SK-N-SH (cell line): ENCODE results near the gene MEF2D. TPM values are rescaled to one million over a fixed set of nuclear protein-coding genes. Genes with fewer than 3 reads are reported as not detected.

ENCODE experiments used
- CTCF ChIA-PET: fragments of 300-600, 350-600 bp; formaldehyde crosslinking; extraction: SDS; loops from one replicate; lab custom pipeline; 2021; lab: Yijun Ruan, JAX
- POLR2A ChIA-PET: fragments of 350-600 bp; sonication (Branson Sonifier 250); formaldehyde crosslinking; extraction: SDS; loops from one replicate; lab custom pipeline; 2020; ENCODE audit warnings: antibody characterized with exemption, inconsistent platforms; lab: Yijun Ruan, JAX
- DNase-seq: peaks from one replicate; pipeline ENCODE4 v3.0.0; 2012
- H2AFZ ChIP-seq: fragments of 200-600 bp; sonication (generic); 2 replicates; pipeline ENCODE4 v1.8.1; 2016; ENCODE audit warnings: antibody characterized with exemption, mild to moderate bottlenecking, low read depth
- H3F3A ChIP-seq: fragments of 200-600 bp; sonication (generic); replicated peaks from 2 replicates; pipeline ENCODE3; 2016; ENCODE audit warnings: antibody characterized with exemption, mild to moderate bottlenecking; ENCODE audit not compliant: insufficient read depth
- H3K27ac ChIP-seq, 2 experiments: fragments of 200-500 bp in 1 of 2; fragments of 200-600 bp in 1 of 2; sonication (Bioruptor generic) in 1 of 2; sonication (generic), shearing (Covaris generic) in 1 of 2; 2 replicates each; pipeline versions ENCODE4 v1.5.1 to v1.6.1; 2014 to 2016; ENCODE audit warnings: low read depth in 2 of 2, inconsistent platforms in 1 of 2, low read length in 1 of 2, mild to moderate bottlenecking in 1 of 2, mixed read lengths in 1 of 2
- H3K27me3 ChIP-seq: fragments of 200-600 bp; sonication (generic), shearing (Covaris generic); 2 replicates; pipeline ENCODE4 v1.6.1; 2016; ENCODE audit warnings: mixed run types; ENCODE audit not compliant: insufficient read depth
- H3K36me3 ChIP-seq, 2 experiments: fragments of 200-500 bp in 1 of 2; fragments of 200-600 bp in 1 of 2; sonication (Bioruptor generic) in 1 of 2; sonication (generic) in 1 of 2; replicated peaks in 1 of 2; 2 replicates each; pipeline versions ENCODE3 to v1.5.1; 2014 to 2016; ENCODE audit warnings: low read length in 1 of 2, mild to moderate bottlenecking in 1 of 2; ENCODE audit not compliant: insufficient read depth in 2 of 2, control insufficient read depth in 1 of 2
- H3K4me1 ChIP-seq, 2 experiments: fragments of 200-500 bp in 1 of 2; fragments of 200-600 bp in 1 of 2; sonication (Bioruptor generic) in 1 of 2; sonication (generic), shearing (Covaris generic) in 1 of 2; 2 replicates each; pipeline versions ENCODE4 v1.5.1 to v1.6.1; 2014 to 2016; ENCODE audit warnings: low read depth in 1 of 2, low read length in 1 of 2, mixed run types in 1 of 2; ENCODE audit not compliant: insufficient read depth in 2 of 2, control insufficient read depth in 1 of 2
- H3K4me2 ChIP-seq: fragments of 200-600 bp; sonication (generic), shearing (Covaris generic); 2 replicates; pipeline ENCODE4 v1.6.1; 2017; ENCODE audit warnings: mixed run types
- H3K4me3 ChIP-seq, 2 experiments: fragments of 200-500 bp in 1 of 2; fragments of 200-600 bp in 1 of 2; sonication (Bioruptor generic) in 1 of 2; sonication (generic), shearing (Covaris generic) in 1 of 2; 2 replicates each; pipeline versions ENCODE4 v1.5.1 to v1.8.1; 2014 to 2016; ENCODE audit warnings: low read depth in 2 of 2, inconsistent platforms in 1 of 2, low read length in 1 of 2, mild to moderate bottlenecking in 1 of 2, mixed read lengths in 1 of 2, moderate library complexity in 1 of 2
- H3K79me2 ChIP-seq: fragments of 200-600 bp; sonication (generic); 2 replicates; pipeline ENCODE4 v1.8.1; 2017; ENCODE audit warnings: mild to moderate bottlenecking; ENCODE audit not compliant: insufficient read depth
- H3K9ac ChIP-seq: fragments of 200-600 bp; sonication (generic); 2 replicates; pipeline ENCODE4 v1.6.1; 2017; ENCODE audit warnings: mixed run types
- H3K9me2 ChIP-seq: fragments of 200-600 bp; sonication (generic); 2 replicates; pipeline ENCODE4 v1.6.1; 2017; ENCODE audit warnings: mixed run types
- H3K9me3 ChIP-seq: fragments of 200-600 bp; sonication (generic); 2 replicates; pipeline ENCODE4 v1.6.1; 2017; ENCODE audit warnings: mixed run types, mild to moderate bottlenecking, moderate library complexity
- H4K20me1 ChIP-seq: fragments of 200-600 bp; sonication (generic); 2 replicates; pipeline ENCODE4 v1.6.1; 2017; ENCODE audit warnings: mild to moderate bottlenecking, mixed run types; ENCODE audit not compliant: insufficient read depth
- CHD2 ChIP-seq: fragments of 150-350 bp; IDR thresholded peaks from 2 replicates; pipeline ENCODE4 v1.6.1; 2018; ENCODE audit warnings: low read length; ENCODE audit not compliant: partially characterized antibody
- CTCF ChIP-seq: fragments of 200-600 bp; sonication (generic); IDR thresholded peaks from 2 replicates; pipeline ENCODE4 v1.6.1; 2017; ENCODE audit warnings: antibody characterized with exemption, mild to moderate bottlenecking, moderate library complexity
- EZH2phosphoT487 ChIP-seq: fragments of 200-600 bp; sonication (generic); IDR thresholded peaks from 2 replicates; pipeline ENCODE4 v1.6.1; 2017; ENCODE audit warnings: low read depth, mixed run types, mild to moderate bottlenecking, antibody characterized with exemption, moderate library complexity, borderline replicate concordance
- GABPA ChIP-seq: IDR thresholded peaks from 2 replicates; pipeline ENCODE4 v1.4.0; 2012; ENCODE audit warnings: low read depth, mild to moderate bottlenecking
- IRF3 ChIP-seq: fragments of 150-350 bp; IDR thresholded peaks from 2 replicates; pipeline ENCODE4 v1.6.1; 2016; ENCODE audit warnings: mild to moderate bottlenecking, low read depth, low read length
- JUND ChIP-seq: IDR thresholded peaks from 2 replicates; pipeline ENCODE4 v1.4.0; 2012
- MEF2A ChIP-seq: IDR thresholded peaks from 2 replicates; pipeline ENCODE4 v1.4.0; 2012; ENCODE audit warnings: low read depth, borderline replicate concordance
- NRF1 ChIP-seq: IDR thresholded peaks from 2 replicates; pipeline ENCODE4 v1.6.1; 2012; ENCODE audit warnings: low read depth, mild to moderate bottlenecking, low read length
- RAD21 ChIP-seq: IDR thresholded peaks from 2 replicates; pipeline ENCODE4 v1.6.1; 2012; ENCODE audit warnings: mild to moderate bottlenecking, low read length
- RFX5 ChIP-seq: IDR thresholded peaks from 2 replicates; pipeline ENCODE4 v1.6.1; 2012; ENCODE audit warnings: mild to moderate bottlenecking, improper control_type of control experiment, low read length
- RXRA ChIP-seq: IDR thresholded peaks from 2 replicates; pipeline ENCODE4 v1.4.0; 2012; ENCODE audit warnings: low read depth, mild to moderate bottlenecking, borderline replicate concordance
- SMC3 ChIP-seq: IDR thresholded peaks from 2 replicates; pipeline ENCODE4 v1.6.1; 2012; ENCODE audit warnings: low read depth, low read length, improper control_type of control experiment
- TAF1 ChIP-seq: IDR thresholded peaks from 2 replicates; pipeline ENCODE4 v1.6.1; 2012; ENCODE audit warnings: low read depth, mild to moderate bottlenecking, low read length, moderate library complexity, borderline replicate concordance
- USF1 ChIP-seq: IDR thresholded peaks from 2 replicates; pipeline ENCODE4 v1.4.0; 2012; ENCODE audit warnings: low read depth, borderline replicate concordance
- WGBS: methylation state at CpG from one replicate; pipeline ENCODE4 v1.1.6; 2017; ENCODE audit warnings: low lambda C conversion rate; 5-methylcytosine and 5-hydroxymethylcytosine counted together
- polyA plus RNA-seq, 3 experiments: library from polyadenylated mRNA; depleted of rRNA; stranded (reverse); fragments of >200 nt; gene quantifications; 2 replicates each; pipeline ENCODE4 v1.2.3, GENCODE V29; 2012

Gene MEF2D
- polyA plus RNA-seq, 1 of the 3 experiments (the other 2 are of a cell fraction) = 14.3 TPM

- ChIA-PET CTCF (interaction anchor here (1.4 to 6.9 kb wide), 16 partner anchors 8 to 164 kb away, joined by 5 to 391 read pairs (median 22); partner anchors contain the start of gene RHBG), POLR2A (interaction anchor here (0.7 kb wide), 1 partner anchor 12 kb away, joined by 4 read pairs; no protein-coding TSS in a partner anchor)
- no peak overlapping the region for H2AFZ ChIP-seq
- H3K4me1 ChIP-seq = no peaks in the 10 kb centered on the region; a peak in 1 of 4 replicates
- H3K79me2 ChIP-seq = no peaks in the 10 kb centered on the region
- peaks cover 10% of the 10 kb centered on the region for H3F3A ChIP-seq
- peaks cover 21% of the 10 kb centered on the region; the same call in 1 of the 2 replicates for H3K27me3 ChIP-seq
- peak; percentile 60 for DNase-seq
- H3K36me3 ChIP-seq = no peaks in the 10 kb centered on the region
- TF ChIP-seq JUND (no peak), EZH2phosphoT487 (no peak), RAD21 (peak; percentile 78), SMC3 (peak; percentile 60), CTCF (peak; percentile 65)
- no peaks in the 10 kb centered on the region for H3K9me3 ChIP-seq
- no peak overlapping the region; a peak in 1 of 4 replicates for H3K4me3 ChIP-seq
- no peak overlapping the region for H3K9ac ChIP-seq
- H4K20me1 ChIP-seq = no peaks in the 10 kb centered on the region
- H3K4me2 ChIP-seq = no peak overlapping the region
- 3% methylated on average over 1 of the region's 1 CpG for WGBS
- H3K27ac ChIP-seq = no peak overlapping the region
- H3K9me2 ChIP-seq = no peaks in the 10 kb centered on the region
These were observed 56.1 kb downstream of the MEF2D start for GRCh38 chr1:156444407-156445001.

GRCh38 chr1:156443286-156443685 lies 57.3 kb downstream of the MEF2D start:
- H3K27me3 ChIP-seq = peaks cover 28% of the 10 kb centered on the region
- H3K36me3 ChIP-seq = no peaks in the 10 kb centered on the region
- H3K4me1 ChIP-seq = no peaks in the 10 kb centered on the region; a peak in 1 of 4 replicates
- no peak overlapping the region for H2AFZ ChIP-seq
- no peak overlapping the region for H3K9ac ChIP-seq
- H3K4me3 ChIP-seq = no peak overlapping the region
- CTCF ChIA-PET = interaction anchor here (0.8 to 5.4 kb wide), 6 partner anchors 11 to 57 kb away, joined by 3 to 112 read pairs (median 10); no protein-coding TSS in a partner anchor
- POLR2A ChIA-PET = no interaction called here
- peaks cover 10% of the 10 kb centered on the region for H3F3A ChIP-seq
- no peak for DNase-seq
- TF ChIP-seq IRF3 = no peak
- no peak for TF ChIP-seq RFX5
- no peak for TF ChIP-seq MEF2A
- TF ChIP-seq NRF1 = no peak
- no peak for TF ChIP-seq CHD2
- no peak for TF ChIP-seq RXRA
- no peak for TF ChIP-seq SMC3
- TF ChIP-seq GABPA = no peak
- no peak for TF ChIP-seq USF1
- TF ChIP-seq JUND = no peak
- no peak for TF ChIP-seq TAF1
- no peak overlapping the region for H3K4me2 ChIP-seq
- no peaks in the 10 kb centered on the region for H3K9me2 ChIP-seq
- no peak overlapping the region for H3K27ac ChIP-seq
- H4K20me1 ChIP-seq = no peaks in the 10 kb centered on the region
- H3K79me2 ChIP-seq = no peaks in the 10 kb centered on the region
- WGBS = 46% methylated on average over 6 of the region's 6 CpGs
- no peaks in the 10 kb centered on the region for H3K9me3 ChIP-seq
